ENCODE measurements around the gene RBFOX1.

The RBFOX1 gene

GRCh38 chr16:7332611-7333010 lies at the start of gene RBFOX1:
TSS of gene RBFOX1 (plus strand) at chr16:7332845.
- no peak for DNase-seq

DNA sequence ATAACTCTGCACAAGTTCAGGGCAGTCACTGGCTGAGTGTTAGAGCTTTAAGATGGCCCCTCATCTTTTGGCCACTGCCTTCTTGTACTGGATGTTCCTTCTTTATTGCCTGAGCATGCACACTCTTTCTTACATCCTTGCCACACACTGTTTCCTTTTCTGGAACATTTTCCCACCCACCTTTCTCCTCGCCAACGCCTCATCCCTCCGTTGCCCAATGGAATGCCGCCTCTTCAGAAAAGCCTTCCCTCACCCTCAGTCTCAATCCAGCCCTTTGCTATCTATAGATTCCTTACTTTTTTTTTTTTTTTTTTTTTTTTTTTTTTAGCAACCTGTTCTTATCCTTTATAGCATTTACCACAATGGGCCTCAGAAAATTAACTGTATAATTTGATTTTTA lies 47.9 kb upstream of the RBFOX1 start:
- no peak for DNase-seq

DNA sequence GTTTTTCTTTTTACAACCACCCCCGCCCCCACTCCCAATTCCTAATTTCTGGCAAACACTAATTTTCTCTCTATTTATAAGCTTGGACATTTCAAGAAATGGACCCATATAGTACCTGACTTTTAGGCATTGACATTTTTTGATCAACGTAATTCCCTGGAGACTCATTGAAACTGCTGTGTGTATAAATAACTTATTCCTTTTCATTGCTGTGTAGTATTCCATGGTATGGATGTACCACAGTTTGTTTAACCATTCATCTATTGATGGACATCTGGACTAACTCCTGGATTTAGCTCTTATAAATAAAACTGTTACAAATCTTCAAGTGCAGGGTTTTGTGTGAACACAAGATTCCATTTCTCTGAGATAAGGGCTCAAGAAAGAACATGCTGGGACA lies 47.1 kb upstream of the RBFOX1 start:
- DNase-seq, result no peak

GRCh38 chr16:7289299-7289698 lies 43.3 kb upstream of the RBFOX1 start:
- no peak for DNase-seq

- DNase-seq, result no peak
Observed at GRCh38 chr16:7290682-7291081, 42.0 kb upstream of the RBFOX1 start.

DNA sequence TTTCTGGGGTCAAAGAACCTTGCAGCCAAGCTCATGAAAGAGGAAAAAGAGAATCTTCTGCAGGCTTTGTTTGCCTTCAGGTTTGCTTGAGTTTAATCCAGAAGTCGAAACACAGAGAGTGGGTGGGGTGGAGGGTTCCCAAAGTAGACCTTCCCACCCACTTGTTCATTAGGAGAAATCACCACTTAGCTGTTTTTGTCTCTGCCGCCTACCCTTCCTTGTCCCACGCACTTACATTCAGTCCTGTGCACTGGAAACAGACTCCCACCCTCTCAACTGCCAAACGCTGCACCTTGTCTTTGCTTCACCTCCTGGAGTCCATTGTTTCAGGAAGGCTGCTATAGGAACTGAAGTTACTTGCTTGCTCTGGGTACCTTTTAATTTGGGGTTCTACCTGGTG lies 38.6 kb upstream of the RBFOX1 start:
- DNase-seq, result no peak

- DNase-seq, result no peak
Observed at GRCh38 chr16:7303052-7303610, 29.5 kb upstream of the RBFOX1 start.

GRCh38 chr16:7303660-7304200 lies 28.9 kb upstream of the RBFOX1 start:
- DNase-seq, result no peak

GRCh38 chr16:7304279-7304678 lies 28.4 kb upstream of the RBFOX1 start:
- no peak for DNase-seq

GRCh38 chr16:7304958-7305357 lies 27.7 kb upstream of the RBFOX1 start:
- no peak for DNase-seq

DNA sequence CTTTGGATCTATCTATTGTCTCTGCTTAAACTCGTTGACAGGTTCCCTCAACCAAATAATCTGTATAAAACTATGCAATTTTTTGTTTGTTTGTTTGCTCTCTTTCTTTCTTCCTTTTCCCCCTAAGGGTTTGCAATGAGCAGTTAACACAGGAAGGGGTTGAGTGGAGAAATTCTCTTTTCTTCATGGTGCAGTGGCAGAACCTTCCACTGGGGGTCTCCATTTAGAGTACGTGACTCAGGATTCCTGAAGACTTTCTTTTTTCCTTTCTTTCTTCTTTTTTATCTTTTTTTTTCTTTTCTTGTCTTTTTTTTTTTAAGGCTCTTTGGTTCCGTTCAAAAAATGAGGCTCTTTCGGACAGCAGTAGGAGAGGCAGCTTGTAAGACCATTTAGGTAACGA lies 19.5 kb upstream of the RBFOX1 start:
- peak in 1 of 3 experiments; percentile 1 for DNase-seq

- no peak for DNase-seq
Observed at GRCh38 chr16:7314163-7314562, 18.5 kb upstream of the RBFOX1 start.

GRCh38 chr16:7315813-7316212 lies 16.8 kb upstream of the RBFOX1 start:
- no peak for DNase-seq

GRCh38 chr16:7316281-7316888 lies 16.3 kb upstream of the RBFOX1 start:
- DNase-seq, result no peak

GRCh38 chr16:7317982-7318381 lies 14.7 kb upstream of the RBFOX1 start:
- DNase-seq, result no peak

- DNase-seq, result no peak
Observed at GRCh38 chr16:7318686-7319085, 14.0 kb upstream of the RBFOX1 start.

- DNase-seq, result no peak
Observed at GRCh38 chr16:7319514-7319913, 13.1 kb upstream of the RBFOX1 start.

DNA sequence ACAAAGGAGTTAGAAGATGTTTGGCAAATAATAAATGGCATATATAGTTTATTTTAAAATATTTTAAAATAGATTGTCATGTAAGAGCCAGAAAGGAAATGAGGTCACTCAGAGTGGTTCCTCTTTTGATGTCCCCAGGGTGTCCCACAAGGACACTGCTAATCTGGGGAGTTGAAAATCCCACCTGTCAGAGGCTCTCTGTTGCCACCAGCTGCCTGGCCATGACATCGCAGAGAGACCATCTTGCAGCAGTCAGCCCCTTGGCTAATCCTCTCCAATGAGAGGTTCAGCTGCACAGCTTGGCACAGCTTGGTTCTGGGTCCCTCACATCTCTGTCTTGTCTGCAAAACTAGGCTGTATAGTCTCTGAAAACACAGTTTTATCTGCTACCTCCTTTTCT lies 11.0 kb upstream of the RBFOX1 start:
- no peak for DNase-seq

- DNase-seq, result no peak
Observed at GRCh38 chr16:7324321-7324720, 8.3 kb upstream of the RBFOX1 start.

DNA sequence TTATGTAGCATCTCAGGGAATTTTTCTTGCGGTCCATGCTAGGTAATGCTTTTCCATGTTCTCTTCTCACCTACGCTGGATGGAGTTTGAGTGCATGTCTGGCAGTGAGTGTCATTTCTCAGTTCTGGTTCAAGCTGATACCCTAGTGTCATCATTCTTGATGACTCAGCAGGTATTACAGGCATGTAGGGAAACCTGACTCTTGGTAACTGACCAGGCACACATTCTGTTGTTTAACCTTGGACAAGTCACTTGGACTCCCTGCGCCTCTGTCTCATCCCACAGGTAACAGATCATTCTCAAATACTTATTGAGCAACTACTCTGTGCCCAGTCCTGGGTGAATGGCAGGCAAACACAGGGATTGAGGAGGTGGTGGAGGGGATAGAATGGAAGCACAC lies 6.8 kb upstream of the RBFOX1 start:
- DNase-seq, result no peak

- no peak for DNase-seq
Observed at GRCh38 chr16:7330709-7331108, 1.9 kb upstream of the RBFOX1 start.

DNA sequence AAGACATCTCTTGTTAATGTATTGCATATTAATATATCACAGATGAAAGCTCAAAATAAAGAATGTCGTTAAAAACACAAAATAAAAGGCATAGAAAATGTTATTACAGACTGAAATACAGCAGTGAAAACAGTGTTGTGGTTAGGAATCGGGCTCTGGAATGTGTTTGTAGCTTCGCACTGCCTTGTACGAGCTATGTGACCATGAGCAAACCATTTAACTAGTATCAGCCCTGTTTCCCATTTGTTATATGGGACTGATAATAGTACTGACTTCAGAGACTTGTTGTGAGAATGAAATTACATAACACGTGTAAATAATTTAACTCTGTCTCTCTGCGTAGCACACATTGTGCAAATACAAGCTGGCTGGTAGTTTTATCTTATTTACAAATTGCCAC lies 648 bp upstream of the RBFOX1 start:
- no peak for DNase-seq

- no peak for DNase-seq
Observed at GRCh38 chr16:7333180-7333725, 608 bp downstream of the RBFOX1 start.

- no peak for DNase-seq
Observed at GRCh38 chr16:7334801-7335560, 2.3 kb downstream of the RBFOX1 start.
